SH-SY5Y (cell line): ENCODE measurements around the gene RAC2.

Source experiments
- GATA2 ChIP-seq: IDR thresholded peaks from 2 replicates; pipeline ENCODE4 v1.6.1; 2011; ENCODE audit warnings: mild to moderate bottlenecking, low read depth, low read length
- GATA3 ChIP-seq: IDR thresholded peaks from 2 replicates; pipeline ENCODE4 v1.6.1; 2011; ENCODE audit warnings: low read depth, mild to moderate bottlenecking, low read length, moderate library complexity

DNA sequence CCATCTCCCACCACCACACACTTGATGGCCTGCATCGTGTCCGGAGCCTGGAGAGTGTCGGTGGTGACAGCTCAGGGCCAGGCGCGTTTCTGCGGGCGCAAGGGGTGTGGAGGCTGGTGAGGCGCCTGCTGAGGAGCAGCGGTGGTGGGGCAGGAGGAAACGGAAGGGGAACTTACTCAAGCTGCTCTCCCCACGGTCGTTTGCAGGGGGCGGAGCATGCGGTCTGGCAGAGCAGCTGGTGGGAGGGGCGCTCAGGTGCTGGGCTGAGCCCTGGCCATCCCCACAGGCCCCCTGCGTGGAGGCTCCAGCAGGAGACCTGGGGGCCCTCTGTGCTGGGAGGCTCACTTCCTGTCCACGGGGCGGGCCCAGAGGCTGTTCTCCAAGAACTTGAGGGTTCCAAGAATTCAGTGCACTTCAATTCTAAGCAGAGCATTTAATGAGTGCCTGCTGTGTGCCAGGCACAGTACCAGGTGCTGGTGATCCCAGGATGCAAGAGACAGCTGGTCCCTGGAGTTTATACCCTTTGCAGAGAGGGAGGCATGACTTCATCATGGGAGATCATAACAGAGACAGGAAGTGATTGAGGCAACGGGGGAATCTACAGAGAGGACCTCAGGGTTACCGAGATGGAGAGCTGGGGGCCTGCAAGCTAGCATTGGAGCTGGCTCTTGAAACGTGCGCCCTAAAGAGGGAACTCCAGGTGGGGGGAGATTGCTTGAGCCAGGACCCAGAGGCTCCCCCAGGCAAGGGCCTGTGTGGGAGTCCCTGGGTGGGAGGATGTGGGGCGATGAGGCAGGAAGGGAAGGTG lies at the start of gene RAC2:
- TF ChIP-seq GATA2: no peak
- TF ChIP-seq GATA3: no peak
